ENCODE data around the gene NCOA1. TPM values are rescaled to one million over a fixed set of nuclear protein-coding genes. Genes with fewer than 3 reads are reported as not detected.

Gene NCOA1
- total RNA-seq, 2 donors from 2014 or later: 20.1 to 22.6 TPM

DNA sequence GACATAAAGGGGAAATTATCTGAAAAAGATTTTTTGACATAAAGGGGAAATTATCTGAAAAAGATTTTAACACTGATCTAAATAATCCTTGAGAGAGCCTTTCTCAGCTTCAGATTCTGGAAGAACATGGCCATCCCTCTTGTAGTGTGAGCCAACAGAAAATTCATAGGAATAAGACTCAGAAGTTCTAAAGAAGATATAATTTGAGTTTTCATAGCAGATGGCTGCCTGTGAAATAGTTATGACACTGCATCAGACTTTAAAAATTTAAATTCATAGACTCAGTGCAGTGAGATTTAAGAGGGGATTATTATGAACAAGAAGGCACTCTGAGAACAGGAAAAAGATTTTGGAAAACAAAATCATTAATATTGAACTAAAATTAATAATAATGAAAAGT lies 50.6 kb downstream of the NCOA1 start:
- H3K36me3 Mint-ChIP-seq (ENCODE audit: low read depth): peaks cover 13% of the 10 kb centered on the region
- Histone ChIP-seq H3K9me3 (ENCODE audit: control insufficient read depth, low read length) (peaks cover 35% of the 10 kb centered on the region), H3K9ac (ENCODE audit: extremely low read depth, low read length, poor library complexity, severe bottlenecking) (no peak overlapping the region), H3K4me3 (ENCODE audit: low read length) (no peak overlapping the region), H3K36me3 (ENCODE audit: control insufficient read depth, insufficient read depth, low read length) (no peaks in the 10 kb centered on the region), H3K27me3 (ENCODE audit: control insufficient read depth, insufficient read depth, low read length, poor library complexity, severe bottlenecking) (no peaks in the 10 kb centered on the region), H3K4me1 (ENCODE audit: control insufficient read depth, insufficient read depth, low read length) (no peaks in the 10 kb centered on the region), H3K27ac (ENCODE audit: low read depth, low read length) (no peak overlapping the region)
- no peaks in the 10 kb centered on the region for H3K4me1 Mint-ChIP-seq
- no peaks in the 10 kb centered on the region for H3K27me3 Mint-ChIP-seq (ENCODE audit: insufficient read depth)
- H3K27ac Mint-ChIP-seq: no peak overlapping the region
- no peak for DNase-seq
- peaks cover 36% of the 10 kb centered on the region for H3K9me3 Mint-ChIP-seq
- TF ChIP-seq, protein P1, sequence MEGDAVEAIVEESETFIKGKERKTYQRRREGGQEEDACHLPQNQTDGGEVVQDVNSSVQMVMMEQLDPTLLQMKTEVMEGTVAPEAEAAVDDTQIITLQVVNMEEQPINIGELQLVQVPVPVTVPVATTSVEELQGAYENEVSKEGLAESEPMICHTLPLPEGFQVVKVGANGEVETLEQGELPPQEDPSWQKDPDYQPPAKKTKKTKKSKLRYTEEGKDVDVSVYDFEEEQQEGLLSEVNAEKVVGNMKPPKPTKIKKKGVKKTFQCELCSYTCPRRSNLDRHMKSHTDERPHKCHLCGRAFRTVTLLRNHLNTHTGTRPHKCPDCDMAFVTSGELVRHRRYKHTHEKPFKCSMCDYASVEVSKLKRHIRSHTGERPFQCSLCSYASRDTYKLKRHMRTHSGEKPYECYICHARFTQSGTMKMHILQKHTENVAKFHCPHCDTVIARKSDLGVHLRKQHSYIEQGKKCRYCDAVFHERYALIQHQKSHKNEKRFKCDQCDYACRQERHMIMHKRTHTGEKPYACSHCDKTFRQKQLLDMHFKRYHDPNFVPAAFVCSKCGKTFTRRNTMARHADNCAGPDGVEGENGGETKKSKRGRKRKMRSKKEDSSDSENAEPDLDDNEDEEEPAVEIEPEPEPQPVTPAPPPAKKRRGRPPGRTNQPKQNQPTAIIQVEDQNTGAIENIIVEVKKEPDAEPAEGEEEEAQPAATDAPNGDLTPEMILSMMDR (conservative IDR thresholded peaks at IDR 0.05): no peak
- H3K4me3 Mint-ChIP-seq: no peak overlapping the region

DNA sequence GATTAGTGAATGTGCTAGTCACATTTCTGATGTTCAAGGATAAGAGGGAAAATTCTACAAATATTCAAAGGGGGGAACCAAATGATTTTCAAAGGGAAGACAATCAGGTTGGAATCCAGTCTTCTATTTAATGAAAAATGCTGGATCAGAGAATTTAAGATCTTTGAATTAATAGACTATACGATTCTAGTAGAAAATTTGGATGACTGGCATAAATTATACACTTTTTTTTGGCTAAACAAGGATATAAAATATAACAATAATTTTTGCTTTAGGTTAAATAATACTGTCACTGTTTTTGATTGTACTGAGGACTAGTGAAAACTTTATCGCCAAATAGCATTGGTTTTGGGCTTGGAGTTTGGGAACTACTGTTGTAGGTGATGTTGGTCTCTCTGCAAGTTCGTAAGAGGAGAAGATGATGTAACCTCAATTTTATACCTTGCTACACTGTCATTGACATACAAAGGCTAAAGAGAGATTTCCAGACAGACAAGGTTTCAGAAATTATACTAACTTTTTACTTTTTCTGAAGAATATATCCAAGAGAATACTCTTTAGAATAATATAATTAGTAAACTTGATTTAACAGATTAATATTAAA lies 51.3 kb downstream of the NCOA1 start:
- no peaks in the 10 kb centered on the region for H3K4me1 Mint-ChIP-seq
- H3K9me3 Mint-ChIP-seq: peaks cover 41% of the 10 kb centered on the region
- no peak overlapping the region for H3K9ac ChIP-seq (ENCODE audit: extremely low read depth, low read length, poor library complexity, severe bottlenecking)
- H3K4me3 ChIP-seq (ENCODE audit: low read length): no peak overlapping the region
- H3K27me3 ChIP-seq (ENCODE audit: control insufficient read depth, insufficient read depth, low read length, poor library complexity, severe bottlenecking): no peaks in the 10 kb centered on the region
- TF ChIP-seq, protein P1 (conservative IDR thresholded peaks at IDR 0.05): no peak
- H3K27me3 Mint-ChIP-seq (ENCODE audit: insufficient read depth): no peaks in the 10 kb centered on the region
- no peak overlapping the region for H3K4me3 Mint-ChIP-seq
- no peaks in the 10 kb centered on the region for H3K4me1 ChIP-seq (ENCODE audit: control insufficient read depth, insufficient read depth, low read length)
- H3K27ac ChIP-seq (ENCODE audit: low read depth, low read length): no peak overlapping the region
- peaks cover 35% of the 10 kb centered on the region for H3K9me3 ChIP-seq (ENCODE audit: control insufficient read depth, low read length)
- H3K36me3 Mint-ChIP-seq (ENCODE audit: low read depth): peaks cover 13% of the 10 kb centered on the region
- no peak for DNase-seq
- 90% methylated on average over 3 of the region's 3 CpGs; no CpG with 5 or more reads in 1 of the 2 experiments for WGBS, 2 experiments (ENCODE audit: insufficient coverage in 1 of 2, insufficient read length in 1 of 2)
- no peak overlapping the region for H3K27ac Mint-ChIP-seq
- no peaks in the 10 kb centered on the region for H3K36me3 ChIP-seq (ENCODE audit: control insufficient read depth, insufficient read depth, low read length)

DNA sequence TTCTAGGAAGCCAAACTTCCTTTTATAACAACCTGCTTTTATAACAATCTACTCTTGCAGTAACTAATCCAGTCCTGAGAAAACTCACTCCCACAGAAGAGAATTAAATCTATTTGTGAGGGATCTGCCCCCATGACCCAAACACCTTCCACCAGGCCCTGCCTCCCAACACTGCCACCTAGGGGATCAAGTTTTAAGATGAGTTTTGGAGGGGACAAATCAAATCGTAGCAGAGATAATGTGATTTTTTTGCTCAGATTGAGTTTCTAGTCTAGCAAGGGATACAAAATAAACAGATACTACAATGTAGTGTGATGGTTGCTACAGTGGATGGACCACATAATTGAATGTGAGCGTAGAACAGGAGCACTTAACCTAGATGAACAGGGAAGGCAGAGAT lies 52.2 kb downstream of the NCOA1 start:
- Mint-ChIP-seq H3K9me3 (peaks cover 49% of the 10 kb centered on the region), H3K27ac (no peak overlapping the region), H3K4me3 (no peak overlapping the region), H3K4me1 (no peaks in the 10 kb centered on the region), H3K27me3 (ENCODE audit: insufficient read depth) (no peaks in the 10 kb centered on the region), H3K36me3 (ENCODE audit: low read depth) (peaks cover 16% of the 10 kb centered on the region)
- Histone ChIP-seq H3K9me3 (ENCODE audit: control insufficient read depth, low read length) (peaks cover 40% of the 10 kb centered on the region), H3K27me3 (ENCODE audit: control insufficient read depth, insufficient read depth, low read length, poor library complexity, severe bottlenecking) (no peaks in the 10 kb centered on the region), H3K27ac (ENCODE audit: low read depth, low read length) (no peak overlapping the region), H3K4me3 (ENCODE audit: low read length) (no peak overlapping the region), H3K4me1 (ENCODE audit: control insufficient read depth, insufficient read depth, low read length) (no peaks in the 10 kb centered on the region), H3K9ac (ENCODE audit: extremely low read depth, low read length, poor library complexity, severe bottlenecking) (no peak overlapping the region), H3K36me3 (ENCODE audit: control insufficient read depth, insufficient read depth, low read length) (no peaks in the 10 kb centered on the region)
- DNase-seq: peak; percentile 61
- TF ChIP-seq, protein P1 (conservative IDR thresholded peaks at IDR 0.05): peak; percentile 68
- 75 to 88% methylated on average over 2 of the region's 2 CpGs for WGBS, 2 experiments (ENCODE audit: insufficient coverage in 1 of 2, insufficient read length in 1 of 2)

Data from endodermal cell (in vitro differentiated cells).